ENCODE results near the gene ZNF488.

ZNF488 gene

GRCh38 chr10:47359626-47360418, 24.3 kb downstream of the ZNF488 start:
- Histone ChIP-seq H3K4me3 (ENCODE audit: low read depth in 1 of 2, low read length in 2 of 2) (no peak overlapping the region), H3K4me1 (ENCODE audit: insufficient read depth, low read length) (no peaks in the 10 kb centered on the region), H3K9ac (ENCODE audit: low read length) (no peak overlapping the region), H3K27me3 (ENCODE audit: control insufficient read depth in 1 of 2, insufficient read depth in 2 of 2, low read length in 2 of 2) (no peaks in the 10 kb centered on the region), H3K36me3 (ENCODE audit: insufficient read depth, low read length) (no peaks in the 10 kb centered on the region), H3K27ac (ENCODE audit: low read depth, low read length) (no peak overlapping the region), H3K9me3 (ENCODE audit: low read length) (no peaks in the 10 kb centered on the region)

GRCh38 chr10:47359101-47359500, 25.0 kb downstream of the ZNF488 start:
- no peak overlapping the region for H3K27ac ChIP-seq (ENCODE audit: low read depth, low read length)
- no peaks in the 10 kb centered on the region for H3K36me3 ChIP-seq (ENCODE audit: insufficient read depth, low read length)
- H3K27me3 ChIP-seq (ENCODE audit: control insufficient read depth in 1 of 2, insufficient read depth in 2 of 2, low read length in 2 of 2), result no peaks in the 10 kb centered on the region
- no peak overlapping the region for H3K9ac ChIP-seq (ENCODE audit: low read length)
- H3K4me1 ChIP-seq (ENCODE audit: insufficient read depth, low read length), result no peaks in the 10 kb centered on the region
- H3K9me3 ChIP-seq (ENCODE audit: low read length), result no peaks in the 10 kb centered on the region
- no peak overlapping the region for H3K4me3 ChIP-seq (ENCODE audit: low read depth in 1 of 2, low read length in 2 of 2)

GRCh38 chr10:47358457-47358856, 25.6 kb downstream of the ZNF488 start:
- H3K27ac ChIP-seq (ENCODE audit: low read depth, low read length), result no peak overlapping the region
- H3K9ac ChIP-seq (ENCODE audit: low read length), result no peak overlapping the region
- H3K9me3 ChIP-seq (ENCODE audit: low read length), result no peaks in the 10 kb centered on the region
- H3K4me1 ChIP-seq (ENCODE audit: insufficient read depth, low read length), result no peaks in the 10 kb centered on the region
- no peaks in the 10 kb centered on the region for H3K36me3 ChIP-seq (ENCODE audit: insufficient read depth, low read length)
- no peaks in the 10 kb centered on the region for H3K27me3 ChIP-seq (ENCODE audit: control insufficient read depth in 1 of 2, insufficient read depth in 2 of 2, low read length in 2 of 2)
- no peak overlapping the region for H3K4me3 ChIP-seq (ENCODE audit: low read depth in 1 of 2, low read length in 2 of 2)

- Histone ChIP-seq H3K4me3 (ENCODE audit: low read depth in 1 of 2, low read length in 2 of 2) (no peak overlapping the region), H3K9ac (ENCODE audit: low read length) (no peak overlapping the region), H3K27ac (ENCODE audit: low read depth, low read length) (no peak overlapping the region), H3K27me3 (ENCODE audit: control insufficient read depth in 1 of 2, insufficient read depth in 2 of 2, low read length in 2 of 2) (no peaks in the 10 kb centered on the region), H3K36me3 (ENCODE audit: insufficient read depth, low read length) (no peaks in the 10 kb centered on the region), H3K9me3 (ENCODE audit: low read length) (no peaks in the 10 kb centered on the region), H3K4me1 (ENCODE audit: insufficient read depth, low read length) (no peaks in the 10 kb centered on the region)
Measured at GRCh38 chr10:47357911-47358310, 26.2 kb downstream of the ZNF488 start.

GRCh38 chr10:47357131-47357582, 26.9 kb downstream of the ZNF488 start:
- Histone ChIP-seq H3K9me3 (ENCODE audit: low read length) (no peaks in the 10 kb centered on the region), H3K4me1 (ENCODE audit: insufficient read depth, low read length) (no peaks in the 10 kb centered on the region), H3K27me3 (ENCODE audit: control insufficient read depth in 1 of 2, insufficient read depth in 2 of 2, low read length in 2 of 2) (no peaks in the 10 kb centered on the region), H3K27ac (ENCODE audit: low read depth, low read length) (no peak overlapping the region), H3K4me3 (ENCODE audit: low read depth in 1 of 2, low read length in 2 of 2) (no peak overlapping the region), H3K36me3 (ENCODE audit: insufficient read depth, low read length) (no peaks in the 10 kb centered on the region), H3K9ac (ENCODE audit: low read length) (no peak overlapping the region)

GRCh38 chr10:47356708-47357107, 27.4 kb downstream of the ZNF488 start:
- no peaks in the 10 kb centered on the region for H3K4me1 ChIP-seq (ENCODE audit: insufficient read depth, low read length)
- no peak overlapping the region for H3K9ac ChIP-seq (ENCODE audit: low read length)
- H3K27ac ChIP-seq (ENCODE audit: low read depth, low read length), result no peak overlapping the region
- no peaks in the 10 kb centered on the region for H3K36me3 ChIP-seq (ENCODE audit: insufficient read depth, low read length)
- H3K4me3 ChIP-seq (ENCODE audit: low read depth in 1 of 2, low read length in 2 of 2), result no peak overlapping the region
- H3K9me3 ChIP-seq (ENCODE audit: low read length), result no peaks in the 10 kb centered on the region
- no peaks in the 10 kb centered on the region for H3K27me3 ChIP-seq (ENCODE audit: control insufficient read depth in 1 of 2, insufficient read depth in 2 of 2, low read length in 2 of 2)

GRCh38 chr10:47354900-47355299, 29.2 kb downstream of the ZNF488 start:
- Histone ChIP-seq H3K9ac (ENCODE audit: low read length) (no peak overlapping the region), H3K27me3 (ENCODE audit: control insufficient read depth in 1 of 2, insufficient read depth in 2 of 2, low read length in 2 of 2) (no peaks in the 10 kb centered on the region), H3K9me3 (ENCODE audit: low read length) (no peaks in the 10 kb centered on the region), H3K27ac (ENCODE audit: low read depth, low read length) (no peak overlapping the region), H3K36me3 (ENCODE audit: insufficient read depth, low read length) (no peaks in the 10 kb centered on the region), H3K4me3 (ENCODE audit: low read depth in 1 of 2, low read length in 2 of 2) (no peak overlapping the region), H3K4me1 (ENCODE audit: insufficient read depth, low read length) (no peaks in the 10 kb centered on the region)

- Histone ChIP-seq H3K9ac (ENCODE audit: low read length) (no peak overlapping the region), H3K27ac (ENCODE audit: low read depth, low read length) (no peak overlapping the region), H3K9me3 (ENCODE audit: low read length) (no peaks in the 10 kb centered on the region), H3K4me3 (ENCODE audit: low read depth in 1 of 2, low read length in 2 of 2) (no peak overlapping the region), H3K27me3 (ENCODE audit: control insufficient read depth in 1 of 2, insufficient read depth in 2 of 2, low read length in 2 of 2) (no peaks in the 10 kb centered on the region), H3K36me3 (ENCODE audit: insufficient read depth, low read length) (no peaks in the 10 kb centered on the region), H3K4me1 (ENCODE audit: insufficient read depth, low read length) (no peaks in the 10 kb centered on the region)
Measured at GRCh38 chr10:47354165-47354564, 29.9 kb downstream of the ZNF488 start.

GRCh38 chr10:47353351-47353750, 30.7 kb downstream of the ZNF488 start:
- no peak overlapping the region for H3K4me3 ChIP-seq (ENCODE audit: low read depth in 1 of 2, low read length in 2 of 2)
- no peaks in the 10 kb centered on the region for H3K36me3 ChIP-seq (ENCODE audit: insufficient read depth, low read length)
- no peaks in the 10 kb centered on the region for H3K9me3 ChIP-seq (ENCODE audit: low read length)
- H3K27me3 ChIP-seq (ENCODE audit: control insufficient read depth in 1 of 2, insufficient read depth in 2 of 2, low read length in 2 of 2), result no peaks in the 10 kb centered on the region
- no peak overlapping the region for H3K9ac ChIP-seq (ENCODE audit: low read length)
- no peak overlapping the region for H3K27ac ChIP-seq (ENCODE audit: low read depth, low read length)
- no peaks in the 10 kb centered on the region for H3K4me1 ChIP-seq (ENCODE audit: insufficient read depth, low read length)

GRCh38 chr10:47351899-47352815, 31.9 kb downstream of the ZNF488 start:
- H3K9ac ChIP-seq (ENCODE audit: low read length), result no peak overlapping the region
- no peaks in the 10 kb centered on the region for H3K36me3 ChIP-seq (ENCODE audit: insufficient read depth, low read length)
- H3K9me3 ChIP-seq (ENCODE audit: low read length), result no peaks in the 10 kb centered on the region
- no peak overlapping the region for H3K4me3 ChIP-seq (ENCODE audit: low read depth in 1 of 2, low read length in 2 of 2)
- H3K27ac ChIP-seq (ENCODE audit: low read depth, low read length), result no peak overlapping the region
- no peaks in the 10 kb centered on the region for H3K4me1 ChIP-seq (ENCODE audit: insufficient read depth, low read length)
- H3K27me3 ChIP-seq (ENCODE audit: control insufficient read depth in 1 of 2, insufficient read depth in 2 of 2, low read length in 2 of 2), result no peaks in the 10 kb centered on the region

- no peaks in the 10 kb centered on the region for H3K9me3 ChIP-seq (ENCODE audit: low read length)
Measured at GRCh38 chr10:47350671-47351640, 33.1 kb downstream of the ZNF488 start.

More at GRCh38 chr10:47350671-47351640, 33.1 kb downstream of the ZNF488 start:
- Histone ChIP-seq H3K27me3 (ENCODE audit: control insufficient read depth in 1 of 2, insufficient read depth in 2 of 2, low read length in 2 of 2) (no peaks in the 10 kb centered on the region), H3K27ac (ENCODE audit: low read depth, low read length) (no peak overlapping the region), H3K9ac (ENCODE audit: low read length) (no peak overlapping the region), H3K4me1 (ENCODE audit: insufficient read depth, low read length) (no peaks in the 10 kb centered on the region), H3K4me3 (ENCODE audit: low read depth in 1 of 2, low read length in 2 of 2) (no peak overlapping the region), H3K36me3 (ENCODE audit: insufficient read depth, low read length) (no peaks in the 10 kb centered on the region)
